Panc1 (cell line): ENCODE results near the gene CPPED1.

Experiments
- POLR2AphosphoS5 ChIP-seq: IDR thresholded peaks from 2 replicates; pipeline ENCODE4 v1.6.1; 2012; ENCODE audit warnings: mild to moderate bottlenecking, low read depth, low read length, moderate library complexity
- TCF7L2 ChIP-seq: IDR thresholded peaks from 2 replicates; pipeline ENCODE4 v1.6.1; 2011; ENCODE audit warnings: mild to moderate bottlenecking, low read depth, low read length, inconsistent platforms
- TF ChIP-seq, protein P1 (sequence below): fragments of 450-650 bp; IDR thresholded peaks from 2 replicates; pipeline ENCODE4 v1.5.1; 2017; ENCODE audit warnings: mild to moderate bottlenecking
- TF ChIP-seq, protein P2 (sequence below), 2 experiments: IDR thresholded peaks; 2 replicates each; pipeline ENCODE4 v1.6.1; 2011 to 2012; ENCODE audit warnings: low read depth in 2 of 2, control low read depth in 1 of 2, low read length in 1 of 2, mild to moderate bottlenecking in 1 of 2, moderate library complexity in 1 of 2; ENCODE audit not compliant: insufficient read depth in 1 of 2

DNA sequence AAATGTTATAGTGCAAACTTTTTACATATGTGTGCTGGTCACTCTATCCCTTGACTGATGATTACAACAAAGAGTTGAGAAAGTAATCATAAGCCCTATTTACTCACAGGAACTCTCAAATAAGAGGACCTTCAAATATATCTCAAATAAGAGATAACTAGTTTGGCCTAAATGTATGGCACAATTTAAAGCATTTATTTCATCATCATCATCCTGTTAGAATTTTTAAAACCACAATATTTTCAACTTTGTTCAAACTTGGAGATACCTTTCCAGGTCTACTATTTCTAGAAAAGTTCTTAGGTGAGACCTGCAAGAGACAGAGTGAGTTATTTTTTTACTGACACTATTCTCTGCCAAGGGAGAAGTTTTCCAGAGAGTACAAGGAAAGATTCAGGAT is 5.5 kb downstream of the CPPED1 start:
- TF ChIP-seq, protein P1, sequence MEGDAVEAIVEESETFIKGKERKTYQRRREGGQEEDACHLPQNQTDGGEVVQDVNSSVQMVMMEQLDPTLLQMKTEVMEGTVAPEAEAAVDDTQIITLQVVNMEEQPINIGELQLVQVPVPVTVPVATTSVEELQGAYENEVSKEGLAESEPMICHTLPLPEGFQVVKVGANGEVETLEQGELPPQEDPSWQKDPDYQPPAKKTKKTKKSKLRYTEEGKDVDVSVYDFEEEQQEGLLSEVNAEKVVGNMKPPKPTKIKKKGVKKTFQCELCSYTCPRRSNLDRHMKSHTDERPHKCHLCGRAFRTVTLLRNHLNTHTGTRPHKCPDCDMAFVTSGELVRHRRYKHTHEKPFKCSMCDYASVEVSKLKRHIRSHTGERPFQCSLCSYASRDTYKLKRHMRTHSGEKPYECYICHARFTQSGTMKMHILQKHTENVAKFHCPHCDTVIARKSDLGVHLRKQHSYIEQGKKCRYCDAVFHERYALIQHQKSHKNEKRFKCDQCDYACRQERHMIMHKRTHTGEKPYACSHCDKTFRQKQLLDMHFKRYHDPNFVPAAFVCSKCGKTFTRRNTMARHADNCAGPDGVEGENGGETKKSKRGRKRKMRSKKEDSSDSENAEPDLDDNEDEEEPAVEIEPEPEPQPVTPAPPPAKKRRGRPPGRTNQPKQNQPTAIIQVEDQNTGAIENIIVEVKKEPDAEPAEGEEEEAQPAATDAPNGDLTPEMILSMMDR = no peak
- no peak for TF ChIP-seq POLR2AphosphoS5
- TF ChIP-seq, protein P2, sequence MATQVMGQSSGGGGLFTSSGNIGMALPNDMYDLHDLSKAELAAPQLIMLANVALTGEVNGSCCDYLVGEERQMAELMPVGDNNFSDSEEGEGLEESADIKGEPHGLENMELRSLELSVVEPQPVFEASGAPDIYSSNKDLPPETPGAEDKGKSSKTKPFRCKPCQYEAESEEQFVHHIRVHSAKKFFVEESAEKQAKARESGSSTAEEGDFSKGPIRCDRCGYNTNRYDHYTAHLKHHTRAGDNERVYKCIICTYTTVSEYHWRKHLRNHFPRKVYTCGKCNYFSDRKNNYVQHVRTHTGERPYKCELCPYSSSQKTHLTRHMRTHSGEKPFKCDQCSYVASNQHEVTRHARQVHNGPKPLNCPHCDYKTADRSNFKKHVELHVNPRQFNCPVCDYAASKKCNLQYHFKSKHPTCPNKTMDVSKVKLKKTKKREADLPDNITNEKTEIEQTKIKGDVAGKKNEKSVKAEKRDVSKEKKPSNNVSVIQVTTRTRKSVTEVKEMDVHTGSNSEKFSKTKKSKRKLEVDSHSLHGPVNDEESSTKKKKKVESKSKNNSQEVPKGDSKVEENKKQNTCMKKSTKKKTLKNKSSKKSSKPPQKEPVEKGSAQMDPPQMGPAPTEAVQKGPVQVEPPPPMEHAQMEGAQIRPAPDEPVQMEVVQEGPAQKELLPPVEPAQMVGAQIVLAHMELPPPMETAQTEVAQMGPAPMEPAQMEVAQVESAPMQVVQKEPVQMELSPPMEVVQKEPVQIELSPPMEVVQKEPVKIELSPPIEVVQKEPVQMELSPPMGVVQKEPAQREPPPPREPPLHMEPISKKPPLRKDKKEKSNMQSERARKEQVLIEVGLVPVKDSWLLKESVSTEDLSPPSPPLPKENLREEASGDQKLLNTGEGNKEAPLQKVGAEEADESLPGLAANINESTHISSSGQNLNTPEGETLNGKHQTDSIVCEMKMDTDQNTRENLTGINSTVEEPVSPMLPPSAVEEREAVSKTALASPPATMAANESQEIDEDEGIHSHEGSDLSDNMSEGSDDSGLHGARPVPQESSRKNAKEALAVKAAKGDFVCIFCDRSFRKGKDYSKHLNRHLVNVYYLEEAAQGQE (IDR thresholded peaks at IDR 0.05; ENCODE audit: insufficient read depth in 1 of 2, low read depth in 2 of 2, low read length in 1 of 2) = no peak
- no peak for TF ChIP-seq TCF7L2
